K562 (cell line): Measurements from ENCODE around the gene ZNF775. TPM values are rescaled to one million over a fixed set of nuclear protein-coding genes. Genes with fewer than 3 reads are reported as not detected.

Experiments used
- ARHGAP35 ChIP-seq: fragments of 450-650 bp; IDR thresholded peaks from 2 replicates; pipeline ENCODE4 v1.6.1; 2018; ENCODE audit not compliant: partially characterized antibody
- BRD4 ChIP-seq: fragments of 200-600 bp; sonication (generic); IDR thresholded peaks from 2 replicates; pipeline ENCODE4 v1.6.1; 2017; ENCODE audit warnings: inconsistent platforms
- ELF1 ChIP-seq: fragments of 200-800 bp; sonication (Bioruptor generic); IDR thresholded peaks from 2 replicates; pipeline ENCODE4 v1.6.1; 2016; ENCODE audit warnings: missing genetic modification characterization, missing compliant biosample characterization
- FOSL1 ChIP-seq: fragments of 200-800 bp; sonication (Bioruptor generic); conservative IDR thresholded peaks from 2 replicates; pipeline ENCODE4 v1.6.1; 2016; ENCODE audit warnings: missing genetic modification characterization, missing compliant biosample characterization
- FOXK1 ChIP-seq: sonication (generic); formaldehyde crosslinking; IDR thresholded peaks from 2 replicates; pipeline ENCODE4 v1.8.0; 2022; ENCODE audit warnings: missing genetic modification reagents, mild to moderate bottlenecking, borderline replicate concordance
- FOXP1 ChIP-seq: sonication (generic); formaldehyde crosslinking; IDR thresholded peaks from 2 replicates; pipeline ENCODE4 v1.8.0; 2022; ENCODE audit warnings: mild to moderate bottlenecking, missing genetic modification reagents
- HNRNPK ChIP-seq: fragments of 200-400 bp; formaldehyde crosslinking; IDR thresholded peaks from one replicate; pipeline ENCODE4 v1.6.1; 2018; ENCODE audit warnings: mild to moderate bottlenecking, low read depth, low read length; ENCODE audit not compliant: poor library complexity, severe bottlenecking
- ILF3 ChIP-seq: fragments of 450-650 bp; IDR thresholded peaks from 2 replicates; pipeline ENCODE4 v1.6.1; 2018; ENCODE audit warnings: antibody characterized with exemption, mild to moderate bottlenecking, moderate library complexity, borderline replicate concordance
- KLF10 ChIP-seq: fragments of 250-450 bp; sonication (Bioruptor Pico); IDR thresholded peaks from 2 replicates; pipeline ENCODE4 v1.6.1; 2021; ENCODE audit warnings: matching md5 sums
- MAZ ChIP-seq, 2 experiments: fragments of 450-650 bp in 1 of 2; sonication (generic) in 1 of 2; formaldehyde crosslinking; IDR thresholded peaks in 1 of 2; conservative IDR thresholded peaks in 1 of 2; 2 replicates each; pipeline versions ENCODE4 v1.4.0 to v1.5.0; 2020; ENCODE audit warnings: mild to moderate bottlenecking in 1 of 2, missing genetic modification reagents in 1 of 2
- MCM3 ChIP-seq: fragments of 450-650 bp; IDR thresholded peaks from 2 replicates; pipeline ENCODE4 v1.6.1; 2016
- NFE2L1 ChIP-seq: fragments of 450-650 bp; IDR thresholded peaks from 2 replicates; pipeline ENCODE4 v1.6.1; 2016; ENCODE audit warnings: missing genetic modification characterization, low read depth, mild to moderate bottlenecking, missing compliant biosample characterization, moderate library complexity, borderline replicate concordance
- NR1H2 ChIP-seq: sonication (generic); formaldehyde crosslinking; IDR thresholded peaks from 2 replicates; pipeline ENCODE4 v1.4.0; 2020; ENCODE audit warnings: mild to moderate bottlenecking, missing genetic modification reagents
- SMC3 ChIP-seq: conservative IDR thresholded peaks from 2 replicates; pipeline ENCODE4 v1.6.1; 2011; ENCODE audit warnings: low read depth, low read length, improper control_type of control experiment; ENCODE audit not compliant: insufficient read depth
- STAG1 ChIP-seq: sonication (generic); formaldehyde crosslinking; IDR thresholded peaks from 2 replicates; pipeline ENCODE4 v1.5.0; 2020; ENCODE audit warnings: missing genetic modification reagents, borderline replicate concordance
- TBP ChIP-seq: optimal IDR thresholded peaks from 2 replicates; pipeline ENCODE3; 2011; ENCODE audit warnings: low read depth, low read length, improper control_type of control experiment
- ZNF316 ChIP-seq: fragments of 450-650 bp; IDR thresholded peaks from 2 replicates; pipeline ENCODE4 v1.6.1; 2016
- polyA plus RNA-seq, 8 experiments: library from polyadenylated mRNA; depleted of rRNA in 4 of 8; stranded (reverse) in 5 of 8; unstranded in 3 of 8; fragments of >200 nt; fragmentation: Nextera tagmentation in 2 of 8; fragmentation: Illumina TruSeq in 1 of 8; extraction: Ambion mirVana in 2 of 8; extraction: Trizol in 1 of 8; gene quantifications; 2 replicates each; pipeline versions ENCODE4 v1.2.1 to v1.2.3, GENCODE V29; 2011 to 2014; ENCODE audit warnings: inconsistent platforms in 1 of 8, missing spikeins in 1 of 8
- total RNA-seq, 7 experiments: library from RNA; depleted of rRNA in 6 of 7; stranded (reverse); fragments of >200 nt in 6 of 7; fragmentation: Illumina TruSeq in 2 of 7; extraction: Trizol in 2 of 7; gene quantifications; 2 replicates each; pipeline versions ENCODE4 v1.2.1 to v1.2.3, GENCODE V29; 2011 to 2021; ENCODE audit warnings: low replicate concordance in 1 of 7
- TF ChIP-seq, protein P1 (sequence below), 2 experiments: fragments of 150-350 bp in 1 of 2; IDR thresholded peaks; 2 replicates each; pipeline ENCODE4 v1.6.1; 2012 to 2016; ENCODE audit warnings: low read depth in 2 of 2, low read length in 2 of 2, mild to moderate bottlenecking in 1 of 2, moderate library complexity in 1 of 2
- TF ChIP-seq, protein P2 (sequence below): conservative IDR thresholded peaks from 2 replicates; pipeline ENCODE4 v1.6.1; 2011; ENCODE audit warnings: low read depth, mild to moderate bottlenecking, low read length; ENCODE audit not compliant: control insufficient read depth
- TF ChIP-seq, protein P3 (sequence below): IDR thresholded peaks from 3 replicates; pipeline ENCODE4 v1.6.1; 2011; ENCODE audit warnings: borderline replicate concordance, mild to moderate bottlenecking; ENCODE audit not compliant: insufficient read length, insufficient read depth
- TF ChIP-seq, protein P4 (sequence below): sonication (generic); formaldehyde crosslinking; IDR thresholded peaks from 2 replicates; pipeline ENCODE4 v1.8.1; 2023; ENCODE audit warnings: mild to moderate bottlenecking, missing genetic modification reagents

The ZNF775 gene
- total and polyA plus RNA-seq, 9 of the 15 experiments (the other 6 are each of a cell fraction or from before 2014, with no cell fraction given), result 0.04 to 18.7 (median 4.9) TPM

DNA sequence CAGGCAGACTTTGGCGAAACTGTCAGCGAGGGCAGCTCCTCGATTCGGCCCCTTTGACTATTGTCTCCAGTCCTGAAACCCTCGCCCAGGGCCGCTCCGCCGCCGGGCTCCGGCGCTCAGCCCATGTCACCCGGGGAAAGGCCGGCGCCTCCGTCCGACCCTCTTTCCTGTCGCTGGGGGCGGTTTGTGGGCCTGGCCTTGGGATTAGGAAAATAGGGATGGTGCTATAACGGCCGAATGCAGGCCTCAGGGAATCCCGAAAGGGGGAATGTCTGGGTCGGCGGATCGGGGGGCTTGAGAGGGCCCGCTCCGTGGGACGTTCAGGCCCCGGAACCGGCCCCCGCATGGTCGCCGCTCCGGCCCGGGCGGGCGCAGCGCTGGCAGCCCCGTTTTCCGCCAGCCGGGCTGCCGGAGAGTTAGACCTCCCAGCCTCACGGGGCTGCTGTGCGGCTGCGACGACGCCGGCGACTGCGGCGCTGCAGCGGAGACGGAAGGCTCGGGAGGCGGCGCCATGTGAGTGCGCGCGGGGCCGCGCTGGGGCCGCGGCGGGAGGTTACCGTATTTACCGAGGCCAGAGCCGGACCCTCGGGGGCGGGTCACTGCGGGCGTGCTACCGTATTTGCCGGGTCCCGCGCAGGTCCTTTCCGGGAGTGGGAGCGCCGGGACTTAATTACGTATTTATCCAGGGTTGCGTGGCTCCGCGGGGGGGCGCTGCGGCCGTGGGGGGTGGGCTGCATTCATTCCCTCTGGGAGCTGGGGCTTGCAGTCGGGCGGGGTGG, 25.9 kb downstream of the ZNF775 start (continued):
- no peak for TF ChIP-seq FOXK1 (CRISPR knock-in tag)
- TF ChIP-seq FOXP1 (CRISPR knock-in tag), result peak; percentile 96
- peak; percentile 96 for TF ChIP-seq BRD4
- TF ChIP-seq ELF1 (tag), result peak; percentile 81; the same call in 1 of the 2 replicates
- TF ChIP-seq, protein P1, sequence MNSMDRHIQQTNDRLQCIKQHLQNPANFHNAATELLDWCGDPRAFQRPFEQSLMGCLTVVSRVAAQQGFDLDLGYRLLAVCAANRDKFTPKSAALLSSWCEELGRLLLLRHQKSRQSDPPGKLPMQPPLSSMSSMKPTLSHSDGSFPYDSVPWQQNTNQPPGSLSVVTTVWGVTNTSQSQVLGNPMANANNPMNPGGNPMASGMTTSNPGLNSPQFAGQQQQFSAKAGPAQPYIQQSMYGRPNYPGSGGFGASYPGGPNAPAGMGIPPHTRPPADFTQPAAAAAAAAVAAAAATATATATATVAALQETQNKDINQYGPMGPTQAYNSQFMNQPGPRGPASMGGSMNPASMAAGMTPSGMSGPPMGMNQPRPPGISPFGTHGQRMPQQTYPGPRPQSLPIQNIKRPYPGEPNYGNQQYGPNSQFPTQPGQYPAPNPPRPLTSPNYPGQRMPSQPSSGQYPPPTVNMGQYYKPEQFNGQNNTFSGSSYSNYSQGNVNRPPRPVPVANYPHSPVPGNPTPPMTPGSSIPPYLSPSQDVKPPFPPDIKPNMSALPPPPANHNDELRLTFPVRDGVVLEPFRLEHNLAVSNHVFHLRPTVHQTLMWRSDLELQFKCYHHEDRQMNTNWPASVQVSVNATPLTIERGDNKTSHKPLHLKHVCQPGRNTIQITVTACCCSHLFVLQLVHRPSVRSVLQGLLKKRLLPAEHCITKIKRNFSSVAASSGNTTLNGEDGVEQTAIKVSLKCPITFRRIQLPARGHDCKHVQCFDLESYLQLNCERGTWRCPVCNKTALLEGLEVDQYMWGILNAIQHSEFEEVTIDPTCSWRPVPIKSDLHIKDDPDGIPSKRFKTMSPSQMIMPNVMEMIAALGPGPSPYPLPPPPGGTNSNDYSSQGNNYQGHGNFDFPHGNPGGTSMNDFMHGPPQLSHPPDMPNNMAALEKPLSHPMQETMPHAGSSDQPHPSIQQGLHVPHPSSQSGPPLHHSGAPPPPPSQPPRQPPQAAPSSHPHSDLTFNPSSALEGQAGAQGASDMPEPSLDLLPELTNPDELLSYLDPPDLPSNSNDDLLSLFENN (IDR thresholded peaks at IDR 0.05; ENCODE audit: low read depth in 2 of 2, low read length in 2 of 2), result peak in 1 of 2 experiments; percentile 22; a peak in 2 of 4 replicates
- TF ChIP-seq MCM3, result no peak
- TF ChIP-seq SMC3, result peak; percentile 45; the same call in 1 of the 2 replicates
- peak; percentile 88 for TF ChIP-seq TBP
- TF ChIP-seq KLF10 (CRISPR knock-in tag), result peak; percentile 12; the same call in 1 of the 2 replicates
- no peak for TF ChIP-seq STAG1 (CRISPR knock-in tag)
- TF ChIP-seq, protein P2, sequence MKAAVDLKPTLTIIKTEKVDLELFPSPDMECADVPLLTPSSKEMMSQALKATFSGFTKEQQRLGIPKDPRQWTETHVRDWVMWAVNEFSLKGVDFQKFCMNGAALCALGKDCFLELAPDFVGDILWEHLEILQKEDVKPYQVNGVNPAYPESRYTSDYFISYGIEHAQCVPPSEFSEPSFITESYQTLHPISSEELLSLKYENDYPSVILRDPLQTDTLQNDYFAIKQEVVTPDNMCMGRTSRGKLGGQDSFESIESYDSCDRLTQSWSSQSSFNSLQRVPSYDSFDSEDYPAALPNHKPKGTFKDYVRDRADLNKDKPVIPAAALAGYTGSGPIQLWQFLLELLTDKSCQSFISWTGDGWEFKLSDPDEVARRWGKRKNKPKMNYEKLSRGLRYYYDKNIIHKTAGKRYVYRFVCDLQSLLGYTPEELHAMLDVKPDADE, result peak; percentile 93
- peak; percentile 99 for TF ChIP-seq NR1H2
- TF ChIP-seq HNRNPK, result peak; percentile 64
- no peak; the same call in 1 of the 2 replicates for TF ChIP-seq ILF3
- no peak for TF ChIP-seq ZNF316
- TF ChIP-seq, protein P3, sequence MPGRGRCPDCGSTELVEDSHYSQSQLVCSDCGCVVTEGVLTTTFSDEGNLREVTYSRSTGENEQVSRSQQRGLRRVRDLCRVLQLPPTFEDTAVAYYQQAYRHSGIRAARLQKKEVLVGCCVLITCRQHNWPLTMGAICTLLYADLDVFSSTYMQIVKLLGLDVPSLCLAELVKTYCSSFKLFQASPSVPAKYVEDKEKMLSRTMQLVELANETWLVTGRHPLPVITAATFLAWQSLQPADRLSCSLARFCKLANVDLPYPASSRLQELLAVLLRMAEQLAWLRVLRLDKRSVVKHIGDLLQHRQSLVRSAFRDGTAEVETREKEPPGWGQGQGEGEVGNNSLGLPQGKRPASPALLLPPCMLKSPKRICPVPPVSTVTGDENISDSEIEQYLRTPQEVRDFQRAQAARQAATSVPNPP, result no peak
- no peak for TF ChIP-seq ARHGAP35
- no peak for TF ChIP-seq NFE2L1 (tag)
- peak; percentile 65 for TF ChIP-seq FOSL1 (tag)
- TF ChIP-seq, protein P4, sequence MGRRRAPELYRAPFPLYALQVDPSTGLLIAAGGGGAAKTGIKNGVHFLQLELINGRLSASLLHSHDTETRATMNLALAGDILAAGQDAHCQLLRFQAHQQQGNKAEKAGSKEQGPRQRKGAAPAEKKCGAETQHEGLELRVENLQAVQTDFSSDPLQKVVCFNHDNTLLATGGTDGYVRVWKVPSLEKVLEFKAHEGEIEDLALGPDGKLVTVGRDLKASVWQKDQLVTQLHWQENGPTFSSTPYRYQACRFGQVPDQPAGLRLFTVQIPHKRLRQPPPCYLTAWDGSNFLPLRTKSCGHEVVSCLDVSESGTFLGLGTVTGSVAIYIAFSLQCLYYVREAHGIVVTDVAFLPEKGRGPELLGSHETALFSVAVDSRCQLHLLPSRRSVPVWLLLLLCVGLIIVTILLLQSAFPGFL (CRISPR knock-in tag), result no peak
- TF ChIP-seq MAZ (CRISPR knock-in tag; conservative IDR thresholded peaks at IDR 0.05 in 1 of 2, IDR thresholded peaks at IDR 0.05 in 1 of 2), result peak; percentile 94 to 96
